SK-N-SH (cell line): ENCODE measurements around the gene TGIF1. TPM values are rescaled to one million over a fixed set of nuclear protein-coding genes. Genes with fewer than 3 reads are reported as not detected.

Experiments
- CTCF ChIA-PET: fragments of 300-600, 350-600 bp; formaldehyde crosslinking; extraction: SDS; loops from one replicate; lab custom pipeline; 2021; lab: Yijun Ruan, JAX
- POLR2A ChIA-PET: fragments of 350-600 bp; sonication (Branson Sonifier 250); formaldehyde crosslinking; extraction: SDS; loops from one replicate; lab custom pipeline; 2020; ENCODE audit warnings: antibody characterized with exemption, inconsistent platforms; lab: Yijun Ruan, JAX
- DNase-seq: peaks from one replicate; pipeline ENCODE4 v3.0.0; 2012
- H2AFZ ChIP-seq: fragments of 200-600 bp; sonication (generic); 2 replicates; pipeline ENCODE4 v1.8.1; 2016; ENCODE audit warnings: antibody characterized with exemption, mild to moderate bottlenecking, low read depth
- H3F3A ChIP-seq: fragments of 200-600 bp; sonication (generic); replicated peaks from 2 replicates; pipeline ENCODE3; 2016; ENCODE audit warnings: antibody characterized with exemption, mild to moderate bottlenecking; ENCODE audit not compliant: insufficient read depth
- H3K27ac ChIP-seq, 2 experiments: fragments of 200-500 bp in 1 of 2; fragments of 200-600 bp in 1 of 2; sonication (Bioruptor generic) in 1 of 2; sonication (generic), shearing (Covaris generic) in 1 of 2; 2 replicates each; pipeline versions ENCODE4 v1.5.1 to v1.6.1; 2014 to 2016; ENCODE audit warnings: low read depth in 2 of 2, inconsistent platforms in 1 of 2, low read length in 1 of 2, mild to moderate bottlenecking in 1 of 2, mixed read lengths in 1 of 2
- H3K27me3 ChIP-seq: fragments of 200-600 bp; sonication (generic), shearing (Covaris generic); 2 replicates; pipeline ENCODE4 v1.6.1; 2016; ENCODE audit warnings: mixed run types; ENCODE audit not compliant: insufficient read depth
- H3K36me3 ChIP-seq, 2 experiments: fragments of 200-500 bp in 1 of 2; fragments of 200-600 bp in 1 of 2; sonication (Bioruptor generic) in 1 of 2; sonication (generic) in 1 of 2; replicated peaks in 1 of 2; 2 replicates each; pipeline versions ENCODE3 to v1.5.1; 2014 to 2016; ENCODE audit warnings: low read length in 1 of 2, mild to moderate bottlenecking in 1 of 2; ENCODE audit not compliant: insufficient read depth in 2 of 2, control insufficient read depth in 1 of 2
- H3K4me1 ChIP-seq, 2 experiments: fragments of 200-500 bp in 1 of 2; fragments of 200-600 bp in 1 of 2; sonication (Bioruptor generic) in 1 of 2; sonication (generic), shearing (Covaris generic) in 1 of 2; 2 replicates each; pipeline versions ENCODE4 v1.5.1 to v1.6.1; 2014 to 2016; ENCODE audit warnings: low read depth in 1 of 2, low read length in 1 of 2, mixed run types in 1 of 2; ENCODE audit not compliant: insufficient read depth in 2 of 2, control insufficient read depth in 1 of 2
- H3K4me2 ChIP-seq: fragments of 200-600 bp; sonication (generic), shearing (Covaris generic); 2 replicates; pipeline ENCODE4 v1.6.1; 2017; ENCODE audit warnings: mixed run types
- H3K4me3 ChIP-seq, 2 experiments: fragments of 200-500 bp in 1 of 2; fragments of 200-600 bp in 1 of 2; sonication (Bioruptor generic) in 1 of 2; sonication (generic), shearing (Covaris generic) in 1 of 2; 2 replicates each; pipeline versions ENCODE4 v1.5.1 to v1.8.1; 2014 to 2016; ENCODE audit warnings: low read depth in 2 of 2, inconsistent platforms in 1 of 2, low read length in 1 of 2, mild to moderate bottlenecking in 1 of 2, mixed read lengths in 1 of 2, moderate library complexity in 1 of 2
- H3K79me2 ChIP-seq: fragments of 200-600 bp; sonication (generic); 2 replicates; pipeline ENCODE4 v1.8.1; 2017; ENCODE audit warnings: mild to moderate bottlenecking; ENCODE audit not compliant: insufficient read depth
- H3K9ac ChIP-seq: fragments of 200-600 bp; sonication (generic); 2 replicates; pipeline ENCODE4 v1.6.1; 2017; ENCODE audit warnings: mixed run types
- H3K9me2 ChIP-seq: fragments of 200-600 bp; sonication (generic); 2 replicates; pipeline ENCODE4 v1.6.1; 2017; ENCODE audit warnings: mixed run types
- H3K9me3 ChIP-seq: fragments of 200-600 bp; sonication (generic); 2 replicates; pipeline ENCODE4 v1.6.1; 2017; ENCODE audit warnings: mixed run types, mild to moderate bottlenecking, moderate library complexity
- H4K20me1 ChIP-seq: fragments of 200-600 bp; sonication (generic); 2 replicates; pipeline ENCODE4 v1.6.1; 2017; ENCODE audit warnings: mild to moderate bottlenecking, mixed run types; ENCODE audit not compliant: insufficient read depth
- CHD2 ChIP-seq: fragments of 150-350 bp; IDR thresholded peaks from 2 replicates; pipeline ENCODE4 v1.6.1; 2018; ENCODE audit warnings: low read length; ENCODE audit not compliant: partially characterized antibody
- EP300 ChIP-seq, 2 experiments: IDR thresholded peaks; 2 replicates each; pipeline versions ENCODE4 v1.4.0 to v1.6.1; 2012; ENCODE audit warnings: borderline replicate concordance in 1 of 2, low read depth in 1 of 2, low read length in 1 of 2
- FOSL2 ChIP-seq: IDR thresholded peaks from 2 replicates; pipeline ENCODE4 v1.4.0; 2012; ENCODE audit warnings: low read depth, mild to moderate bottlenecking, moderate library complexity, borderline replicate concordance
- FOXJ3 ChIP-seq: sonication (generic); formaldehyde crosslinking; IDR thresholded peaks from 2 replicates; pipeline ENCODE4 v1.5.1; 2020; ENCODE audit warnings: mild to moderate bottlenecking, missing genetic modification reagents
- GATA2 ChIP-seq: sonication (generic); formaldehyde crosslinking; IDR thresholded peaks from 2 replicates; pipeline ENCODE4 v1.5.0; 2020; ENCODE audit warnings: mild to moderate bottlenecking, missing genetic modification reagents
- NFIC ChIP-seq: IDR thresholded peaks from 2 replicates; pipeline ENCODE4 v1.4.0; 2012; ENCODE audit warnings: borderline replicate concordance
- POLR2AphosphoS5 ChIP-seq: IDR thresholded peaks from 2 replicates; pipeline ENCODE4 v1.6.1; 2012; ENCODE audit warnings: low read depth, low read length
- REST ChIP-seq: IDR thresholded peaks from 2 replicates; pipeline ENCODE4 v1.6.1; 2012; ENCODE audit warnings: mild to moderate bottlenecking, low read depth, low read length, moderate library complexity
- RFX5 ChIP-seq: IDR thresholded peaks from 2 replicates; pipeline ENCODE4 v1.6.1; 2012; ENCODE audit warnings: mild to moderate bottlenecking, improper control_type of control experiment, low read length
- RXRA ChIP-seq: IDR thresholded peaks from 2 replicates; pipeline ENCODE4 v1.4.0; 2012; ENCODE audit warnings: low read depth, mild to moderate bottlenecking, borderline replicate concordance
- TAF1 ChIP-seq: IDR thresholded peaks from 2 replicates; pipeline ENCODE4 v1.6.1; 2012; ENCODE audit warnings: low read depth, mild to moderate bottlenecking, low read length, moderate library complexity, borderline replicate concordance
- TCF12 ChIP-seq: IDR thresholded peaks from 2 replicates; pipeline ENCODE4 v1.4.0; 2012
- TEAD4 ChIP-seq: IDR thresholded peaks from 2 replicates; pipeline ENCODE4 v1.4.0; 2012; ENCODE audit warnings: mild to moderate bottlenecking, borderline replicate concordance; ENCODE audit not compliant: insufficient read depth
- YY1 ChIP-seq: IDR thresholded peaks from 2 replicates; pipeline ENCODE4 v1.4.0; 2012; ENCODE audit warnings: low read depth, mild to moderate bottlenecking
- ZBTB33 ChIP-seq: IDR thresholded peaks from 2 replicates; pipeline ENCODE4 v1.4.0; 2012; ENCODE audit warnings: low read depth, borderline replicate concordance
- WGBS: methylation state at CpG from one replicate; pipeline ENCODE4 v1.1.6; 2017; ENCODE audit warnings: low lambda C conversion rate; 5-methylcytosine and 5-hydroxymethylcytosine counted together
- polyA plus RNA-seq, 3 experiments: library from polyadenylated mRNA; depleted of rRNA; stranded (reverse); fragments of >200 nt; gene quantifications; 2 replicates each; pipeline ENCODE4 v1.2.3, GENCODE V29; 2012
- TF ChIP-seq, protein P1 (sequence below): fragments of 200-600 bp; sonication (generic); IDR thresholded peaks from 2 replicates; pipeline ENCODE4 v1.6.1; 2017; ENCODE audit warnings: antibody characterized with exemption, mild to moderate bottlenecking, moderate library complexity
- TF ChIP-seq, protein P2 (sequence below): IDR thresholded peaks from 2 replicates; pipeline ENCODE4; 2012

The TGIF1 gene
- polyA plus RNA-seq, 1 of the 3 experiments (the other 2 are of a cell fraction) = 113 TPM

- 0 out of 2 replicates have a peak, but pooled peaks cover 12% of the 10 kb centered on the region for H3K9me3 ChIP-seq
- peaks cover 47% of the 10 kb centered on the region for H3K79me2 ChIP-seq
- DNase-seq = no peak
- H3F3A ChIP-seq = peaks cover 42% of the 10 kb centered on the region
- 0 out of 2 replicates have a peak, but pooled peaks cover 1% of the 10 kb centered on the region for H4K20me1 ChIP-seq
- no peak overlapping the region for H3K27ac ChIP-seq
- POLR2A ChIA-PET = no interaction called here
- no peak overlapping the region for H2AFZ ChIP-seq
- H3K36me3 ChIP-seq = peaks cover 47 to 58% of the 10 kb centered on the region in 2 experiments
- no peaks in the 10 kb centered on the region for H3K9me2 ChIP-seq
- no peak overlapping the region for H3K4me2 ChIP-seq
- H3K9ac ChIP-seq = no peak overlapping the region
- TF ChIP-seq TAF1 = no peak
- TF ChIP-seq, protein P1, sequence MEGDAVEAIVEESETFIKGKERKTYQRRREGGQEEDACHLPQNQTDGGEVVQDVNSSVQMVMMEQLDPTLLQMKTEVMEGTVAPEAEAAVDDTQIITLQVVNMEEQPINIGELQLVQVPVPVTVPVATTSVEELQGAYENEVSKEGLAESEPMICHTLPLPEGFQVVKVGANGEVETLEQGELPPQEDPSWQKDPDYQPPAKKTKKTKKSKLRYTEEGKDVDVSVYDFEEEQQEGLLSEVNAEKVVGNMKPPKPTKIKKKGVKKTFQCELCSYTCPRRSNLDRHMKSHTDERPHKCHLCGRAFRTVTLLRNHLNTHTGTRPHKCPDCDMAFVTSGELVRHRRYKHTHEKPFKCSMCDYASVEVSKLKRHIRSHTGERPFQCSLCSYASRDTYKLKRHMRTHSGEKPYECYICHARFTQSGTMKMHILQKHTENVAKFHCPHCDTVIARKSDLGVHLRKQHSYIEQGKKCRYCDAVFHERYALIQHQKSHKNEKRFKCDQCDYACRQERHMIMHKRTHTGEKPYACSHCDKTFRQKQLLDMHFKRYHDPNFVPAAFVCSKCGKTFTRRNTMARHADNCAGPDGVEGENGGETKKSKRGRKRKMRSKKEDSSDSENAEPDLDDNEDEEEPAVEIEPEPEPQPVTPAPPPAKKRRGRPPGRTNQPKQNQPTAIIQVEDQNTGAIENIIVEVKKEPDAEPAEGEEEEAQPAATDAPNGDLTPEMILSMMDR = no peak
- no peak for TF ChIP-seq TCF12
- TF ChIP-seq RXRA = no peak
- no peak for TF ChIP-seq CHD2
- no peak for TF ChIP-seq YY1
- no peak for TF ChIP-seq FOSL2
- TF ChIP-seq POLR2AphosphoS5 = no peak
- TF ChIP-seq RFX5 = no peak
- TF ChIP-seq FOXJ3 (CRISPR knock-in tag) = no peak
- no peak for TF ChIP-seq TEAD4
- TF ChIP-seq REST = no peak
- H3K4me1 ChIP-seq = peaks cover 0 to 24% of the 10 kb centered on the region in 2 experiments; a peak in 3 of 4 replicates
- no peaks in the 10 kb centered on the region for H3K27me3 ChIP-seq
- H3K4me3 ChIP-seq = no peak overlapping the region; a peak in 1 of 4 replicates
- WGBS = 95% methylated on average over 5 of the region's 5 CpGs
- CTCF ChIA-PET = interaction anchor here (1.3 to 1.8 kb wide), 4 partner anchors 9 to 204 kb away, joined by 4 to 7 read pairs (median 6); no protein-coding TSS in a partner anchor
These were observed 11.7 kb downstream of the TGIF1 start for GRCh38 chr18:3461704-3462103.

- H3K27me3 ChIP-seq = no peaks in the 10 kb centered on the region
- POLR2A ChIA-PET = no interaction called here
- H3K79me2 ChIP-seq = peaks cover 33% of the 10 kb centered on the region
- no peak overlapping the region for H3K4me2 ChIP-seq
- peak overlapping the region; percentile 12 to 23; a peak in 3 of 4 replicates for H3K27ac ChIP-seq
- CTCF ChIA-PET = interaction anchor here (0.5 to 2.0 kb wide), 2 partner anchors 8 to 48 kb away, joined by 3 to 9 read pairs; no protein-coding TSS in a partner anchor
- no peak for DNase-seq
- 38% methylated on average over 2 of the region's 2 CpGs for WGBS
- H4K20me1 ChIP-seq = no peaks in the 10 kb centered on the region
- H3K9me3 ChIP-seq = 0 out of 2 replicates have a peak, but pooled peaks cover 12% of the 10 kb centered on the region
- H3K9me2 ChIP-seq = no peaks in the 10 kb centered on the region
- TF ChIP-seq FOSL2 = 0 out of 2 replicates have a peak, but pooled peaks have one; percentile 10
- TF ChIP-seq POLR2AphosphoS5 = peak; percentile 20; the same call in 1 of the 2 replicates
- no peak for TF ChIP-seq EP300 (IDR thresholded peaks at IDR 0.05; ENCODE audit: borderline replicate concordance in 1 of 2, low read depth in 1 of 2, low read length in 1 of 2)
- TF ChIP-seq TCF12 = peak; percentile 78
- TF ChIP-seq ZBTB33 = no peak
- TF ChIP-seq NFIC = no peak
- TF ChIP-seq GATA2 = no peak
- TF ChIP-seq, protein P2, sequence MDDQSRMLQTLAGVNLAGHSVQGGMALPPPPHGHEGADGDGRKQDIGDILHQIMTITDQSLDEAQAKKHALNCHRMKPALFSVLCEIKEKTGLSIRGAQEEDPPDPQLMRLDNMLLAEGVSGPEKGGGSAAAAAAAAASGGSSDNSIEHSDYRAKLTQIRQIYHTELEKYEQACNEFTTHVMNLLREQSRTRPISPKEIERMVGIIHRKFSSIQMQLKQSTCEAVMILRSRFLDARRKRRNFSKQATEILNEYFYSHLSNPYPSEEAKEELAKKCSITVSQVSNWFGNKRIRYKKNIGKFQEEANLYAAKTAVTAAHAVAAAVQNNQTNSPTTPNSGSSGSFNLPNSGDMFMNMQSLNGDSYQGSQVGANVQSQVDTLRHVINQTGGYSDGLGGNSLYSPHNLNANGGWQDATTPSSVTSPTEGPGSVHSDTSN = no peak
- H2AFZ ChIP-seq = no peak overlapping the region
- no peak overlapping the region for H3K9ac ChIP-seq
- H3F3A ChIP-seq = peaks cover 40% of the 10 kb centered on the region
- peaks cover 0 to 21% of the 10 kb centered on the region in 2 experiments for H3K4me1 ChIP-seq
- H3K36me3 ChIP-seq = peaks cover 34 to 45% of the 10 kb centered on the region in 2 experiments
- no peak overlapping the region for H3K4me3 ChIP-seq
These were observed 13.1 kb downstream of the TGIF1 start for GRCh38 chr18:3463051-3463450.
